HG02623 (cell line): ENCODE data around the gene MTG2.

Source experiments
- ATAC-seq: cut with Tn5 transposase; IDR thresholded peaks from one replicate; pipeline ENCODE4 v1.9.1; 2021; ENCODE audit warnings: moderate library complexity; ENCODE audit not compliant: unreplicated experiment

The MTG2 gene

GRCh38 chr20:62162765-62163484 is 19.9 kb upstream of the MTG2 start:
- no peak for ATAC-seq

GRCh38 chr20:62163485-62163865 is 19.4 kb upstream of the MTG2 start:
- ATAC-seq = no peak

- ATAC-seq = no peak
Measured at GRCh38 chr20:62163986-62164762, 18.7 kb upstream of the MTG2 start.

GRCh38 chr20:62164879-62165761 is 17.7 kb upstream of the MTG2 start:
- no peak for ATAC-seq

GRCh38 chr20:62165762-62166399 is 16.9 kb upstream of the MTG2 start:
- ATAC-seq = no peak

- ATAC-seq = no peak
Measured at GRCh38 chr20:62167474-62167873, 15.4 kb upstream of the MTG2 start.

- ATAC-seq = no peak
Measured at GRCh38 chr20:62168061-62168460, 14.8 kb upstream of the MTG2 start.

- no peak for ATAC-seq
Measured at GRCh38 chr20:62168890-62169435, 13.9 kb upstream of the MTG2 start.

GRCh38 chr20:62170536-62170935 is 12.3 kb upstream of the MTG2 start:
- ATAC-seq = no peak

GRCh38 chr20:62171245-62171644 is 11.6 kb upstream of the MTG2 start:
- no peak for ATAC-seq

GRCh38 chr20:62172666-62173065 is 10.2 kb upstream of the MTG2 start:
- no peak for ATAC-seq

GRCh38 chr20:62174021-62174804 is 8.6 kb upstream of the MTG2 start:
- ATAC-seq = no peak

- no peak for ATAC-seq
Measured at GRCh38 chr20:62174870-62175624, 7.8 kb upstream of the MTG2 start.

GRCh38 chr20:62175711-62176110 is 7.1 kb upstream of the MTG2 start:
- no peak for ATAC-seq

GRCh38 chr20:62176866-62177265 is 6.0 kb upstream of the MTG2 start:
- ATAC-seq = no peak

- no peak for ATAC-seq
Measured at GRCh38 chr20:62177307-62177706, 5.5 kb upstream of the MTG2 start.

GRCh38 chr20:62178316-62179161 is 4.3 kb upstream of the MTG2 start:
- ATAC-seq = no peak

- no peak for ATAC-seq
Measured at GRCh38 chr20:62179162-62179504, 3.7 kb upstream of the MTG2 start.
